ENCODE measurements around the gene AURKA.
A peak's percentile ranks its signal among the peaks of the same experiment; 100 is the strongest.
"Not testable (repeated sequence)": the region's sequence is repeated elsewhere in the genome, so short reads cannot be mapped to it uniquely, and the experiment has no call there.

Gene AURKA

GRCh38 chr20:56393653-56394052 lies 1.6 kb upstream of the AURKA start:
- H3K4me3 ChIP-seq (ENCODE audit: low read depth in 1 of 2, low read length in 2 of 2) = peak overlapping the region; percentile 95 to 97

GRCh38 chr20:56392881-56393482 lies 967 bp upstream of the AURKA start:
- Histone ChIP-seq H3K4me3 (ENCODE audit: low read depth in 1 of 2, low read length in 2 of 2) (peak overlapping the region; percentile 95 to 97), H3K4me1 (ENCODE audit: control insufficient read depth in 1 of 2, insufficient read depth in 2 of 2, low read length in 2 of 2) (peaks cover 20 to 22% of the 10 kb centered on the region in 2 donors), H3K9me3 (ENCODE audit: control insufficient read depth in 1 of 2, low read length in 2 of 2) (no peaks in the 10 kb centered on the region), H3K27ac (ENCODE audit: low read depth, low read length) (peak overlapping the region; percentile 71), H3K9ac (ENCODE audit: low read depth in 1 of 2, low read length in 2 of 2) (peak overlapping the region; percentile 83 to 94), H3K36me3 (ENCODE audit: control insufficient read depth in 1 of 2, insufficient read depth in 2 of 2, low read length in 2 of 2) (peaks cover 21 to 38% of the 10 kb centered on the region in 2 donors), H3K27me3 (ENCODE audit: control insufficient read depth in 1 of 2, insufficient read depth in 2 of 2, low read length in 2 of 2) (no peaks in the 10 kb centered on the region)

More at GRCh38 chr20:56393653-56394052, 1.6 kb upstream of the AURKA start:
- no peaks in the 10 kb centered on the region for H3K9me3 ChIP-seq (ENCODE audit: control insufficient read depth in 1 of 2, low read length in 2 of 2)
- no peaks in the 10 kb centered on the region for H3K27me3 ChIP-seq (ENCODE audit: control insufficient read depth in 1 of 2, insufficient read depth in 2 of 2, low read length in 2 of 2)
- H3K9ac ChIP-seq (ENCODE audit: low read depth in 1 of 2, low read length in 2 of 2) = peak overlapping the region in 1 of 2 donors; percentile 94
- peaks cover 20 to 22% of the 10 kb centered on the region in 2 donors for H3K4me1 ChIP-seq (ENCODE audit: control insufficient read depth in 1 of 2, insufficient read depth in 2 of 2, low read length in 2 of 2)
- no peak overlapping the region for H3K27ac ChIP-seq (ENCODE audit: low read depth, low read length)
- peaks cover 21 to 40% of the 10 kb centered on the region in 2 donors for H3K36me3 ChIP-seq (ENCODE audit: control insufficient read depth in 1 of 2, insufficient read depth in 2 of 2, low read length in 2 of 2)

DNA sequence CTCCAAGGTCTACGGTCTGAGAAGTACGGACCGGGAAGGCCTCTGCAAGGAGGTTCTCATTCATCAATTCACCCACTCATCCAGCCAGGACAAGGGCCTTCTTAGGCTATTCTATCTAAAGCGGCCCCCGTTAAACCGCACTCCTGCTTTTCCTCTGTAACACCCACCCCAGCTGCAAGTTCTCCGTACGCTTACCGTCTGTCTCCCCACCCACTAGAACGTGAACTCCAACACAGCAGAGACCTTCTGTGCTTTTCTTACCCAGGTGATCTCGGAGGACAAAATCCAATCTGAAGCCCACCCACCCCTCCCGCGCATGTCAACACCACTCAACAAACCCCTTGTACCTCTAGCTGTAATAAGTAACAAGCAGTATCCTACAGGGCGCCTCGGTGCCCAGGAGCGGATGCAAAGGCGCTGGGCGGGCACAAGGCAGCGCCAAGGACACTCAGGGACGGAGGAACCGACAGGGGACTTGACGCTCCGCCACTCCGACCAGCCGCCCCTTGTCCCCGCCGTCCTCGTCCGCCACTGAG lies 351 bp downstream of the AURKA start:
- Histone ChIP-seq H3K4me3 (ENCODE audit: low read depth in 1 of 2, low read length in 2 of 2) (peak overlapping the region; percentile 95 to 97), H3K27me3 (ENCODE audit: control insufficient read depth in 1 of 2, insufficient read depth in 2 of 2, low read length in 2 of 2) (no peaks in the 10 kb centered on the region), H3K36me3 (ENCODE audit: control insufficient read depth in 1 of 2, insufficient read depth in 2 of 2, low read length in 2 of 2) (peaks cover 9 to 28% of the 10 kb centered on the region in 2 donors), H3K27ac (ENCODE audit: low read depth, low read length) (peak overlapping the region; percentile 71), H3K4me1 (ENCODE audit: control insufficient read depth in 1 of 2, insufficient read depth in 2 of 2, low read length in 2 of 2) (peaks cover 20 to 22% of the 10 kb centered on the region in 2 donors), H3K9ac (ENCODE audit: low read depth in 1 of 2, low read length in 2 of 2) (peak overlapping the region; percentile 83 to 94), H3K9me3 (ENCODE audit: control insufficient read depth in 1 of 2, low read length in 2 of 2) (no peaks in the 10 kb centered on the region)

- Histone ChIP-seq H3K27me3 (ENCODE audit: control insufficient read depth in 1 of 2, insufficient read depth in 2 of 2, low read length in 2 of 2) (no peaks in the 10 kb centered on the region), H3K36me3 (ENCODE audit: control insufficient read depth in 1 of 2, insufficient read depth in 2 of 2, low read length in 2 of 2) (peaks cover 7 to 29% of the 10 kb centered on the region in 2 donors), H3K27ac (ENCODE audit: low read depth, low read length) (no peak overlapping the region), H3K4me1 (ENCODE audit: control insufficient read depth in 1 of 2, insufficient read depth in 2 of 2, low read length in 2 of 2) (peaks cover 20 to 22% of the 10 kb centered on the region in 2 donors), H3K4me3 (ENCODE audit: low read depth in 1 of 2, low read length in 2 of 2) (peak overlapping the region; percentile 95 to 97), H3K9me3 (ENCODE audit: control insufficient read depth in 1 of 2, low read length in 2 of 2) (no peaks in the 10 kb centered on the region), H3K9ac (ENCODE audit: low read depth in 1 of 2, low read length in 2 of 2) (peak overlapping the region; percentile 83 to 94)
Observed at GRCh38 chr20:56391037-56391436, 978 bp downstream of the AURKA start.

DNA sequence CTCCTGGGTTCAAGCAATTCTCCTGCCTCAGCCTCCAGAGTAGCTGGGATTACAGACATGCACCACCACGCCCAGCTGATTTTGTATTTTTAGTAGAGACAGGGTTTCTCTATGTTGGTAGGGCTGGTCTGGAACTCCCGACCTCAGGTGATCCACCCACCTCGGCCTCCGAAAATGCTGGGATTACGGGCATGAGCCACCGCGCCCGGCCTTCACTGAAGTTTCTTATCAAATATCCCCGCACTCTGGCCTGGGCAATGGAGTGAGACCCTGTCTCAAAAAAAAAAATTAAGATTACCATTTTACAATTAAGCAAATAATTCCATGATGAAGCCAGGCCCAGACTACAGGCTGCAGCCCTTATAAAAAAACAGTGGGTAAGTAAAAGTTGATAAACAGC lies 1.6 kb downstream of the AURKA start:
- not testable (repeated sequence) for H3K9me3 ChIP-seq (ENCODE audit: control insufficient read depth in 1 of 2, low read length in 2 of 2); H3K9ac ChIP-seq (ENCODE audit: low read depth in 1 of 2, low read length in 2 of 2); H3K27me3 ChIP-seq (ENCODE audit: control insufficient read depth in 1 of 2, insufficient read depth in 2 of 2, low read length in 2 of 2); H3K27ac ChIP-seq (ENCODE audit: low read depth, low read length)
- peak overlapping the region in 1 of 2 donors; percentile 97 for H3K4me3 ChIP-seq (ENCODE audit: low read depth in 1 of 2, low read length in 2 of 2)
- peaks cover 20 to 22% of the 10 kb centered on the region in 2 donors for H3K4me1 ChIP-seq (ENCODE audit: control insufficient read depth in 1 of 2, insufficient read depth in 2 of 2, low read length in 2 of 2)
- peaks cover 1 to 28% of the 10 kb centered on the region in 2 donors for H3K36me3 ChIP-seq (ENCODE audit: control insufficient read depth in 1 of 2, insufficient read depth in 2 of 2, low read length in 2 of 2)

- Histone ChIP-seq H3K36me3 (ENCODE audit: control insufficient read depth in 1 of 2, insufficient read depth in 2 of 2, low read length in 2 of 2) (peaks cover 4 to 27% of the 10 kb centered on the region in 2 donors), H3K27ac (ENCODE audit: low read depth, low read length) (no peak overlapping the region), H3K4me1 (ENCODE audit: control insufficient read depth in 1 of 2, insufficient read depth in 2 of 2, low read length in 2 of 2) (peaks cover 20 to 22% of the 10 kb centered on the region in 2 donors), H3K9ac (ENCODE audit: low read depth in 1 of 2, low read length in 2 of 2) (no peak overlapping the region), H3K27me3 (ENCODE audit: control insufficient read depth in 1 of 2, insufficient read depth in 2 of 2, low read length in 2 of 2) (no peaks in the 10 kb centered on the region), H3K4me3 (ENCODE audit: low read depth in 1 of 2, low read length in 2 of 2) (no peak overlapping the region), H3K9me3 (ENCODE audit: control insufficient read depth in 1 of 2, low read length in 2 of 2) (no peaks in the 10 kb centered on the region)
Observed at GRCh38 chr20:56389807-56390206, 2.2 kb downstream of the AURKA start.

DNA sequence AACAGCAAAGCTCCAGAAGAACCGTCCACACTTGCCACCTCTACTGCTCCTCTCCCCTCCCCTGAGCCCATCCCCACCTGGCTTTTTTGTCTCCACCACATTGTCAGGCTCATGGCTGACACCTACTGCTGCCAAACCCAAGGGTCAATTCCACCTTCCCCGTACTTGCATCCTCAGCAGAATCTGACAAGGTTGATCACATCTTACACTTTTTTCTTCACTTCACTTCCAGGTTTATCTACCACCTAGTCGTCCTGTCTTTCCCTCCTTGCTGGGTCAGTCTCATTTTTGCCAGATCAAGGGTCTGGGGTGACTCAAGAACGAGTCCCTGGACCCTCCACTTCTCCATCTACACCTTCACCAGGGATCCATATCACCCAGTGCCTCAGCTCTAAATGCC lies 3.1 kb downstream of the AURKA start:
- Histone ChIP-seq H3K4me3 (ENCODE audit: low read depth in 1 of 2, low read length in 2 of 2) (no peak overlapping the region), H3K36me3 (ENCODE audit: control insufficient read depth in 1 of 2, insufficient read depth in 2 of 2, low read length in 2 of 2) (peaks cover 8 to 31% of the 10 kb centered on the region in 2 donors), H3K27me3 (ENCODE audit: control insufficient read depth in 1 of 2, insufficient read depth in 2 of 2, low read length in 2 of 2) (no peaks in the 10 kb centered on the region), H3K9me3 (ENCODE audit: control insufficient read depth in 1 of 2, low read length in 2 of 2) (no peaks in the 10 kb centered on the region), H3K9ac (ENCODE audit: low read depth in 1 of 2, low read length in 2 of 2) (no peak overlapping the region), H3K4me1 (ENCODE audit: control insufficient read depth in 1 of 2, insufficient read depth in 2 of 2, low read length in 2 of 2) (peaks cover 17 to 19% of the 10 kb centered on the region in 2 donors), H3K27ac (ENCODE audit: low read depth, low read length) (no peak overlapping the region)

DNA sequence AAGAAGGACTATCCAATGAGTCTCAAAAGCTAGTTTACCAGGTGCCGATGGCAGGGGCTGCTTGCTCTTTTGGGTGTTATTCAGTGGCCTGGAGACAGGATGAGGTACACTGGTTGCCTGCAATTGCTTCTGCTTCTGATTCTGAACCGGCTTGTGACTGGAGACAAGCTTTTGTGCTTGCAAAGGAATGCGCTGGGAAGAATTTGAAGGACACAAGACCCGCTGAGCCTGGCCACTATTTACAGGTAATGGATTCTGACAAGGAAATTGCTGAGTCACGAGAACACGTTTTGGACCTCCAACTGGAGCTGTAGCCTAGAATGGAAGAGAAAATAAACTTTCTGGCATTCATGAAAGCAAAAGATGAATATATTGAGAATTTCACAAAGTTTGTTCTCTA lies 5.8 kb downstream of the AURKA start:
- Histone ChIP-seq H3K27ac (ENCODE audit: low read depth, low read length) (no peak overlapping the region), H3K9me3 (ENCODE audit: control insufficient read depth in 1 of 2, low read length in 2 of 2) (no peaks in the 10 kb centered on the region), H3K4me3 (ENCODE audit: low read depth in 1 of 2, low read length in 2 of 2) (no peak overlapping the region), H3K4me1 (ENCODE audit: control insufficient read depth in 1 of 2, insufficient read depth in 2 of 2, low read length in 2 of 2) (peaks cover 6 to 8% of the 10 kb centered on the region in 2 donors), H3K9ac (ENCODE audit: low read depth in 1 of 2, low read length in 2 of 2) (no peak overlapping the region), H3K27me3 (ENCODE audit: control insufficient read depth in 1 of 2, insufficient read depth in 2 of 2, low read length in 2 of 2) (no peaks in the 10 kb centered on the region), H3K36me3 (ENCODE audit: control insufficient read depth in 1 of 2, insufficient read depth in 2 of 2, low read length in 2 of 2) (peaks cover 8 to 43% of the 10 kb centered on the region in 2 donors)

GRCh38 chr20:56385130-56385529 lies 6.9 kb downstream of the AURKA start:
- Histone ChIP-seq H3K36me3 (ENCODE audit: control insufficient read depth in 1 of 2, insufficient read depth in 2 of 2, low read length in 2 of 2) (peaks cover 8 to 50% of the 10 kb centered on the region in 2 donors), H3K9me3 (ENCODE audit: control insufficient read depth in 1 of 2, low read length in 2 of 2) (no peaks in the 10 kb centered on the region), H3K27me3 (ENCODE audit: control insufficient read depth in 1 of 2, insufficient read depth in 2 of 2, low read length in 2 of 2) (no peaks in the 10 kb centered on the region), H3K4me1 (ENCODE audit: control insufficient read depth in 1 of 2, insufficient read depth in 2 of 2, low read length in 2 of 2) (no peaks in the 10 kb centered on the region), H3K9ac (ENCODE audit: low read depth in 1 of 2, low read length in 2 of 2) (no peak overlapping the region), H3K4me3 (ENCODE audit: low read depth in 1 of 2, low read length in 2 of 2) (no peak overlapping the region), H3K27ac (ENCODE audit: low read depth, low read length) (no peak overlapping the region)

DNA sequence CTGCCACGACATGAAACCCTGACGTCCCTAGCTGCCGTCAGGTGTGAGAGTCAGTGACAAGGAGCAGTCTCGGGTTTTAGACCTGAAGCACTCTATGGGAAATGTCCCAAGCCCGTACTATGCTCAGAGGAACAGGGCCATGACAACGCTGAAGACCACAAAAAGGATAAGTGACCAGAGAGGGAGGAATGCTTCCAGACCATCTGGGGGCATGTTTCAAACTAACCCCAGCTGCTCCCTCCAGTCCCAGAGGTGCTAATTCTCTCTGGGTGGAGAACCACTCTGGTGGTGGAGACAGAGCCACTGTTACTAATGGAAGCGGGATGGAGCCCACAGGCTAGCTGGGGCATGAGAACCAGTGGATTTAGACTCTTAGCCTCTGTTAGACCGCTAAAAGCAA lies 8.7 kb downstream of the AURKA start:
- H3K4me1 ChIP-seq (ENCODE audit: control insufficient read depth in 1 of 2, insufficient read depth in 2 of 2, low read length in 2 of 2) = no peaks in the 10 kb centered on the region
- H3K36me3 ChIP-seq (ENCODE audit: control insufficient read depth in 1 of 2, insufficient read depth in 2 of 2, low read length in 2 of 2) = peaks cover 8 to 52% of the 10 kb centered on the region in 2 donors
- no peak overlapping the region for H3K4me3 ChIP-seq (ENCODE audit: low read depth in 1 of 2, low read length in 2 of 2)
- H3K9ac ChIP-seq (ENCODE audit: low read depth in 1 of 2, low read length in 2 of 2) = peak overlapping the region in 1 of 2 donors; percentile 18
- no peaks in the 10 kb centered on the region for H3K9me3 ChIP-seq (ENCODE audit: control insufficient read depth in 1 of 2, low read length in 2 of 2)
- no peak overlapping the region for H3K27ac ChIP-seq (ENCODE audit: low read depth, low read length)
- no peaks in the 10 kb centered on the region for H3K27me3 ChIP-seq (ENCODE audit: control insufficient read depth in 1 of 2, insufficient read depth in 2 of 2, low read length in 2 of 2)

All from duodenal mucosa (tissue), 2 donors.